HG03045 (cell line): ENCODE results near the gene CSRNP3.

Source experiments
- ATAC-seq: cut with Tn5 transposase; IDR thresholded peaks from one replicate; pipeline ENCODE4 v1.9.1; 2021; ENCODE audit warnings: mild to moderate bottlenecking, moderate library complexity; ENCODE audit not compliant: unreplicated experiment

Gene CSRNP3

GRCh38 chr2:165469417-165469816 is at the start of gene CSRNP3:
TSS of gene CSRNP3 (plus strand) at chr2:165469698. CDS start at chr2:165595066, 125,368 bp downstream.
- ATAC-seq = no peak

- no peak for ATAC-seq
Observed at GRCh38 chr2:165420231-165420630, 49.3 kb upstream of the CSRNP3 start.

GRCh38 chr2:165423081-165423480 is 46.4 kb upstream of the CSRNP3 start:
- no peak for ATAC-seq

GRCh38 chr2:165425556-165425955 is 43.9 kb upstream of the CSRNP3 start:
- ATAC-seq = no peak

- ATAC-seq = no peak
Observed at GRCh38 chr2:165427686-165428085, 41.8 kb upstream of the CSRNP3 start.

GRCh38 chr2:165428926-165429325 is 40.6 kb upstream of the CSRNP3 start:
- ATAC-seq = no peak

GRCh38 chr2:165431014-165431413 is 38.5 kb upstream of the CSRNP3 start:
- no peak for ATAC-seq

GRCh38 chr2:165432234-165432966 is 37.1 kb upstream of the CSRNP3 start:
- no peak for ATAC-seq

- ATAC-seq = no peak
Observed at GRCh38 chr2:165434865-165435496, 34.5 kb upstream of the CSRNP3 start.

GRCh38 chr2:165435611-165436010 is 33.9 kb upstream of the CSRNP3 start:
- no peak for ATAC-seq

- ATAC-seq = no peak
Observed at GRCh38 chr2:165436559-165436958, 32.9 kb upstream of the CSRNP3 start.

GRCh38 chr2:165440367-165440766 is 29.1 kb upstream of the CSRNP3 start:
- no peak for ATAC-seq

- no peak for ATAC-seq
Observed at GRCh38 chr2:165443511-165443910, 26.0 kb upstream of the CSRNP3 start.

GRCh38 chr2:165448406-165448805 is 21.1 kb upstream of the CSRNP3 start:
- no peak for ATAC-seq

- ATAC-seq = no peak
Observed at GRCh38 chr2:165450156-165450555, 19.3 kb upstream of the CSRNP3 start.

- ATAC-seq = no peak
Observed at GRCh38 chr2:165452327-165452726, 17.2 kb upstream of the CSRNP3 start.

- no peak for ATAC-seq
Observed at GRCh38 chr2:165453561-165454094, 15.9 kb upstream of the CSRNP3 start.

- ATAC-seq = no peak
Observed at GRCh38 chr2:165454905-165455304, 14.6 kb upstream of the CSRNP3 start.

GRCh38 chr2:165456027-165456426 is 13.5 kb upstream of the CSRNP3 start:
- no peak for ATAC-seq

- ATAC-seq = no peak
Observed at GRCh38 chr2:165462443-165462842, 7.1 kb upstream of the CSRNP3 start.

- no peak for ATAC-seq
Observed at GRCh38 chr2:165466386-165466785, 3.1 kb upstream of the CSRNP3 start.

- no peak for ATAC-seq
Observed at GRCh38 chr2:165467921-165468320, 1.6 kb upstream of the CSRNP3 start.
